H1 (cell line): Measurements from ENCODE around the gene PDE2A. TPM values are rescaled to one million over a fixed set of nuclear protein-coding genes. Genes with fewer than 3 reads are reported as not detected.

Source experiments
- BRCA1 ChIP-seq: IDR thresholded peaks from 2 replicates; pipeline ENCODE4 v1.6.1; 2012; ENCODE audit warnings: low read depth, low read length, improper control_type of control experiment
- HDAC2 ChIP-seq, 2 experiments: fragments of 300-600 bp in 1 of 2; sonication (generic) in 1 of 2; IDR thresholded peaks; 2 replicates each; pipeline ENCODE4 v1.6.1; 2011 to 2012; ENCODE audit warnings: low read depth in 2 of 2, low read length in 2 of 2, mild to moderate bottlenecking in 2 of 2, moderate library complexity in 2 of 2, borderline replicate concordance in 1 of 2, inconsistent platforms in 1 of 2
- KDM4A ChIP-seq: IDR thresholded peaks from one replicate; pipeline ENCODE4 v1.7.1; 2012; ENCODE audit warnings: low read depth, mild to moderate bottlenecking, moderate library complexity, low read length, inconsistent platforms; ENCODE audit not compliant: severe bottlenecking
- SAP30 ChIP-seq: fragments of 300-600 bp; sonication (generic); IDR thresholded peaks from 2 replicates; pipeline ENCODE4 v1.7.1; 2012; ENCODE audit warnings: low read length, moderate library complexity, mild to moderate bottlenecking, inconsistent platforms; ENCODE audit not compliant: insufficient read depth, insufficient replicate concordance
- SIRT6 ChIP-seq: IDR thresholded peaks from one replicate; pipeline ENCODE4 v1.7.1; 2012; ENCODE audit warnings: low read length, inconsistent platforms
- SRF ChIP-seq: IDR thresholded peaks from 2 replicates; pipeline ENCODE4 v1.6.1; 2011; ENCODE audit warnings: mild to moderate bottlenecking, low read depth, low read length, moderate library complexity
- polyA plus RNA-seq, 7 experiments: library from polyadenylated mRNA; depleted of rRNA in 3 of 7; stranded (reverse) in 5 of 7; unstranded in 2 of 7; fragments of >200 nt in 5 of 7; fragments of 200-250 nt in 2 of 7; gene quantifications; 1 replicate in 5 of 7; 2 replicates in 1 of 7; 4 replicates in 1 of 7; pipeline versions ENCODE4 v1.2.1 to v1.2.3, GENCODE V29; 2011 to 2013; ENCODE audit warnings: missing spikeins in 2 of 7, mixed read lengths in 2 of 7
- total RNA-seq: library from RNA; stranded (reverse); fragmentation: NEBNext Ultra II Directional; extraction: Animal tissue kit (Norgen Biotek cat#: 25700); gene quantifications from 2 replicates; pipeline ENCODE4 v1.2.1, GENCODE V29; 2021
- TF ChIP-seq, protein P1 (sequence below): fragments of 300-600 bp; sonication (generic); IDR thresholded peaks from 2 replicates; pipeline ENCODE4 v1.7.1; 2012; ENCODE audit warnings: low read length, moderate library complexity, mild to moderate bottlenecking, inconsistent platforms; ENCODE audit not compliant: insufficient replicate concordance

The PDE2A gene
- total and polyA plus RNA-seq, 2 of the 8 experiments (the other 6 are each of a cell fraction or from before 2014, with no cell fraction given), result 3.4 to 7.1 TPM

DNA sequence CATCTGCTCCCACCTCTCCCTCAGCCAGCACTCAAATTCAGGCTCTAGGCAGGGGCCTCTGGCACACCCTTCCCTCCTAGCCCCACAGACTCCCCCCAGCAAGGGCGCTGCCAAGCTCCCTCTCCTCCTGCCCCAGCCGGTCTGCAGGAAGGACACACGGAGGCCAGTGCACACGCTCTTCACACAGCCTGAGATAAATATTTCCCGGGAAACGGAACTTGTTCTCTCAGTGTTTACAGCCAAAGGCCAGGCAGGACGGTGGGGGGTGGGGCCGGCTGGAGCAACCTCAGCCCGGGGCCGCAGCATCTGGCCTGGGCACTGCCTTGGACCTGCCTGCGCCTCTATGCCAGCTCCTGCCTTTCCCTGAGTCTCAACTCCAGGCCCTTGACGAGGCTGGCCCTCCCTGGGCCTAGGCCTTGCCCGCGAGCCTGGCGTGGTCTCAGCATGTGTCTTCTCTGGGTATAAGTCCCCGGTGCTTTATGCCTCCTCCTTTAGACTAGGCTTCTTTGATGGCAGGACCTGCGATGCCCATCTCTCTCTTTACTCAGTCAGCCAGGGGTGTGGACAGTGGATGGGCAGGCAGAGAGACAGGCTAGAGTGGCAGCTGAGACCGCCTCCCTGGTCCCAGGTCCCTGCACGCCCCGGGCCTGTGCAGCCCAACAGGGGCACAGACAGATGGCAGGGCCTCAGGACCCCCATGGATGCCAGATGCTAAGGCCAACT, 48.4 kb downstream of the PDE2A start (continued):
- TF ChIP-seq KDM4A (no peak), BRCA1 (no peak), HDAC2 (IDR thresholded peaks at IDR 0.05; ENCODE audit: borderline replicate concordance in 1 of 2, low read depth in 2 of 2, low read length in 2 of 2) (no peak), SIRT6 (no peak), SRF (no peak), SAP30 (no peak)
- TF ChIP-seq, protein P1, sequence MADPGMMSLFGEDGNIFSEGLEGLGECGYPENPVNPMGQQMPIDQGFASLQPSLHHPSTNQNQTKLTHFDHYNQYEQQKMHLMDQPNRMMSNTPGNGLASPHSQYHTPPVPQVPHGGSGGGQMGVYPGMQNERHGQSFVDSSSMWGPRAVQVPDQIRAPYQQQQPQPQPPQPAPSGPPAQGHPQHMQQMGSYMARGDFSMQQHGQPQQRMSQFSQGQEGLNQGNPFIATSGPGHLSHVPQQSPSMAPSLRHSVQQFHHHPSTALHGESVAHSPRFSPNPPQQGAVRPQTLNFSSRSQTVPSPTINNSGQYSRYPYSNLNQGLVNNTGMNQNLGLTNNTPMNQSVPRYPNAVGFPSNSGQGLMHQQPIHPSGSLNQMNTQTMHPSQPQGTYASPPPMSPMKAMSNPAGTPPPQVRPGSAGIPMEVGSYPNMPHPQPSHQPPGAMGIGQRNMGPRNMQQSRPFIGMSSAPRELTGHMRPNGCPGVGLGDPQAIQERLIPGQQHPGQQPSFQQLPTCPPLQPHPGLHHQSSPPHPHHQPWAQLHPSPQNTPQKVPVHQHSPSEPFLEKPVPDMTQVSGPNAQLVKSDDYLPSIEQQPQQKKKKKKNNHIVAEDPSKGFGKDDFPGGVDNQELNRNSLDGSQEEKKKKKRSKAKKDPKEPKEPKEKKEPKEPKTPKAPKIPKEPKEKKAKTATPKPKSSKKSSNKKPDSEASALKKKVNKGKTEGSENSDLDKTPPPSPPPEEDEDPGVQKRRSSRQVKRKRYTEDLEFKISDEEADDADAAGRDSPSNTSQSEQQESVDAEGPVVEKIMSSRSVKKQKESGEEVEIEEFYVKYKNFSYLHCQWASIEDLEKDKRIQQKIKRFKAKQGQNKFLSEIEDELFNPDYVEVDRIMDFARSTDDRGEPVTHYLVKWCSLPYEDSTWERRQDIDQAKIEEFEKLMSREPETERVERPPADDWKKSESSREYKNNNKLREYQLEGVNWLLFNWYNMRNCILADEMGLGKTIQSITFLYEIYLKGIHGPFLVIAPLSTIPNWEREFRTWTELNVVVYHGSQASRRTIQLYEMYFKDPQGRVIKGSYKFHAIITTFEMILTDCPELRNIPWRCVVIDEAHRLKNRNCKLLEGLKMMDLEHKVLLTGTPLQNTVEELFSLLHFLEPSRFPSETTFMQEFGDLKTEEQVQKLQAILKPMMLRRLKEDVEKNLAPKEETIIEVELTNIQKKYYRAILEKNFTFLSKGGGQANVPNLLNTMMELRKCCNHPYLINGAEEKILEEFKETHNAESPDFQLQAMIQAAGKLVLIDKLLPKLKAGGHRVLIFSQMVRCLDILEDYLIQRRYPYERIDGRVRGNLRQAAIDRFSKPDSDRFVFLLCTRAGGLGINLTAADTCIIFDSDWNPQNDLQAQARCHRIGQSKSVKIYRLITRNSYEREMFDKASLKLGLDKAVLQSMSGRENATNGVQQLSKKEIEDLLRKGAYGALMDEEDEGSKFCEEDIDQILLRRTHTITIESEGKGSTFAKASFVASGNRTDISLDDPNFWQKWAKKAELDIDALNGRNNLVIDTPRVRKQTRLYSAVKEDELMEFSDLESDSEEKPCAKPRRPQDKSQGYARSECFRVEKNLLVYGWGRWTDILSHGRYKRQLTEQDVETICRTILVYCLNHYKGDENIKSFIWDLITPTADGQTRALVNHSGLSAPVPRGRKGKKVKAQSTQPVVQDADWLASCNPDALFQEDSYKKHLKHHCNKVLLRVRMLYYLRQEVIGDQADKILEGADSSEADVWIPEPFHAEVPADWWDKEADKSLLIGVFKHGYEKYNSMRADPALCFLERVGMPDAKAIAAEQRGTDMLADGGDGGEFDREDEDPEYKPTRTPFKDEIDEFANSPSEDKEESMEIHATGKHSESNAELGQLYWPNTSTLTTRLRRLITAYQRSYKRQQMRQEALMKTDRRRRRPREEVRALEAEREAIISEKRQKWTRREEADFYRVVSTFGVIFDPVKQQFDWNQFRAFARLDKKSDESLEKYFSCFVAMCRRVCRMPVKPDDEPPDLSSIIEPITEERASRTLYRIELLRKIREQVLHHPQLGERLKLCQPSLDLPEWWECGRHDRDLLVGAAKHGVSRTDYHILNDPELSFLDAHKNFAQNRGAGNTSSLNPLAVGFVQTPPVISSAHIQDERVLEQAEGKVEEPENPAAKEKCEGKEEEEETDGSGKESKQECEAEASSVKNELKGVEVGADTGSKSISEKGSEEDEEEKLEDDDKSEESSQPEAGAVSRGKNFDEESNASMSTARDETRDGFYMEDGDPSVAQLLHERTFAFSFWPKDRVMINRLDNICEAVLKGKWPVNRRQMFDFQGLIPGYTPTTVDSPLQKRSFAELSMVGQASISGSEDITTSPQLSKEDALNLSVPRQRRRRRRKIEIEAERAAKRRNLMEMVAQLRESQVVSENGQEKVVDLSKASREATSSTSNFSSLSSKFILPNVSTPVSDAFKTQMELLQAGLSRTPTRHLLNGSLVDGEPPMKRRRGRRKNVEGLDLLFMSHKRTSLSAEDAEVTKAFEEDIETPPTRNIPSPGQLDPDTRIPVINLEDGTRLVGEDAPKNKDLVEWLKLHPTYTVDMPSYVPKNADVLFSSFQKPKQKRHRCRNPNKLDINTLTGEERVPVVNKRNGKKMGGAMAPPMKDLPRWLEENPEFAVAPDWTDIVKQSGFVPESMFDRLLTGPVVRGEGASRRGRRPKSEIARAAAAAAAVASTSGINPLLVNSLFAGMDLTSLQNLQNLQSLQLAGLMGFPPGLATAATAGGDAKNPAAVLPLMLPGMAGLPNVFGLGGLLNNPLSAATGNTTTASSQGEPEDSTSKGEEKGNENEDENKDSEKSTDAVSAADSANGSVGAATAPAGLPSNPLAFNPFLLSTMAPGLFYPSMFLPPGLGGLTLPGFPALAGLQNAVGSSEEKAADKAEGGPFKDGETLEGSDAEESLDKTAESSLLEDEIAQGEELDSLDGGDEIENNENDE, result no peak
